Hindlimb muscle (tissue), 1 donor: Measurements from ENCODE around the gene MEX3D. TPM values are rescaled to one million over a fixed set of nuclear protein-coding genes. Genes with fewer than 3 reads are reported as not detected.
A peak's percentile ranks its signal among the peaks of the same experiment; 100 is the strongest.
"Not testable (repeated sequence)": the region's sequence is repeated elsewhere in the genome, so short reads cannot be mapped to it uniquely, and the experiment has no call there.

ENCODE experiments used
- DNase-seq: peaks from one replicate; pipeline ENCODE4 v3.0.0-alpha.2; 2013
- polyA plus RNA-seq: library from polyadenylated mRNA; unstranded; fragments of 120-200 nt; gene quantifications from one replicate; pipeline ENCODE4 v1.2.1, GENCODE V29; 2013; ENCODE audit not compliant: insufficient read length

The MEX3D gene
- polyA plus RNA-seq, 1 donor = 30.4 TPM

- no peak for DNase-seq
Observed at GRCh38 chr19:1570836-1571235, 2.7 kb upstream of the MEX3D start.

DNA sequence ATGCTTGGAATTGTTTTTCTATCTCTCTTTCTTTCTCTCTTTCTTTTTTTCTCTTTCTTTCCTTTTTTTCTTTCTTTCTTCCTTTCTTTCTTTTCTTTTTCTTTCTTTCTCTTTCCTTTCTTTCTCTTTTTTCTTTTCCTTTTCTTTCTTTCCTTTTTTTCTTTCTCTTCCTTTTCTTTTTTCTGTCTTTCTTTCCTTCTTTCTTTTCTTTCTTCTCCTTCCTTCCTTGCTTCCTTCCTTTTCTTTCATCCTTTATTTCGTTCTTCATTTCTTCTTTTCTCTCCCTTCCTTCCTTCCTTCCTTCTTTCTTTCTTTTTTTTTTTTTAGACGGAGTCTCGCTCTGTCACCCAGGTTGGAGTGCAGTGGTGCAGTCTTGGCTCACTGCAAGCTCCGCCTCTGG lies 1.9 kb upstream of the MEX3D start:
- DNase-seq = no peak

DNA sequence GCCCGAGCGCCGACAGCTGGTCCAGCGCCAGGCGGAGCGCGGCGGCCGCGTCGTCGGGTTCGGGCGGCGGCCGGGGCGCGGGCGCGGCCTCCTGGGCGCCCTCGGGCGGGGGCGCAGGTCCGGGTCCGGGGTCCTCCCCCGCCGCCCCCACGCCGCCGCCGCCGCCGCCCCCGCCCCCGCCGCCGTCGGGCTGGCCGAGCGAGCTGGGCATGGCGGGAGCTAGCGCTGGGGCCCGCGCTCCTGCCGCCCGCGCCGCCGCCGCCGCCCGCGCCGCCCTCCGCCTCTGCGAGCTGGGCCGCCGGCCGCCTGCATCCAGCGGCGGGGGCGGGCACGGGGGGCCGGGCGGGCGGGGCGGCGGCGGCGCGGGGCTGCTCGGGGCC lies 287 bp downstream of the MEX3D start:
- DNase-seq = no peak

DNA sequence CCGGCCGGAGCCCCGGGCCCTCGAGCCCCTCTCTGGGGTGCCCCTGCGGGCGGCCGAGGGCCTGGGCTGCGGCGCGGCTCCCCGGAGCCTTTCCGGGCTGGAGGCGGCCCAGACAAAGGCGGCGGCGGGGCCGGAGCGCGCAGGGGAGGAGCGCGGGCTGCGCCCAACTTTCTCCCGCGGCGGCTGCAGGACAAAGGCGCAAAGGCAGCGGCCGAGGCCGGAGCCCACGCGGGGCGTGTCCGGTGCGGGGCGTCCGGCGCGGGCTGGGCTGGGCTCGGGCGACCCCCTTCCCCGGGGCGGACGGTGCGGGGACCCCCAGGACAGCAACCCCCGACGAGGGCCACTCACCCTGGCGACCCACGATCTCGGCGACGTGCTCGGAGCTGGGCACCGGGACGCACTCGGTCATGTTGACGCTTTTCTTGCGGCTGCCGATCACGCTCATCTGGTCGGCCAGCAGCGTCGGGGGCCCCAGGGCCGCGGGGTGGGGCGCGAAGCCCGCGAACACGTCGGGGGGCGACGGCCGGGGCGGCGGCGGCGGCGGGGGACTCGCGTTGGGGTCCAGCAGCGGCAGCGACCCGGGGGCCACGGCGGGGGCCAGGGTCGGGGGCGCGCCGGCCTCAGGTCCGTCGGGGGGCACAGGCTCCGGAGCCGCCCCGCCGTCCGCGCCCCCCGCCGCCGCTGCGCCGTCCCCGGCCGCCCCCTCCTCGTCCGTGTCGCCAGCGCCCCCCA lies 843 bp downstream of the MEX3D start:
- DNase-seq = peak; percentile 59

GRCh38 chr19:1566392-1567115 lies 1.6 kb downstream of the MEX3D start:
- DNase-seq = peak; percentile 86

DNA sequence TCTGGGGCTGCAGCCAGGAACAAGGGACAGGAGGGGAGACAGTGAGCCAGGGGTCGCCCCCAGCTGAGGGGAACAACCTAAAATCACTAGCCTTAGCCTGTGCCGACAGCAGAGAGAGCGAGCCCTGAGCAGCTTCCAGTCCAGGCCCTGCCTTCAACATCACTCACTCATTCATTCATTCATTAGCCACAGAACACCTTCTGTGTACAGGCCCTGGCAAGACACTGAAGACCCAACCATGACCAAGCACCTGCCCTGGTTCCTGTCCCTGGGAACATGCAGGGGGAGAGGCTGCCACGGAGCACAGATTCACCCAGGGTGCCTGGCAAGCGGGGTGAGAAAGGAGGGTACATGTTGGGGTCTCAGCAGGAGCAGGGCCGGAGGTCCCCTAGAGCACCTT lies 4.9 kb downstream of the MEX3D start:
- no peak for DNase-seq

- no peak for DNase-seq
Observed at GRCh38 chr19:1561236-1561842, 6.8 kb downstream of the MEX3D start.

GRCh38 chr19:1560286-1560882 lies 7.7 kb downstream of the MEX3D start:
- DNase-seq = no peak

GRCh38 chr19:1558552-1558951 lies 9.6 kb downstream of the MEX3D start:
- DNase-seq = no peak

- DNase-seq = no peak
Observed at GRCh38 chr19:1556390-1557070, 11.6 kb downstream of the MEX3D start.

GRCh38 chr19:1555487-1556389 lies 12.4 kb downstream of the MEX3D start:
- no peak for DNase-seq

- no peak for DNase-seq
Observed at GRCh38 chr19:1554968-1555367, 13.2 kb downstream of the MEX3D start.

- no peak for DNase-seq
Observed at GRCh38 chr19:1553415-1553814, 14.7 kb downstream of the MEX3D start.

- no peak for DNase-seq
Observed at GRCh38 chr19:1551068-1552040, 16.8 kb downstream of the MEX3D start.

DNA sequence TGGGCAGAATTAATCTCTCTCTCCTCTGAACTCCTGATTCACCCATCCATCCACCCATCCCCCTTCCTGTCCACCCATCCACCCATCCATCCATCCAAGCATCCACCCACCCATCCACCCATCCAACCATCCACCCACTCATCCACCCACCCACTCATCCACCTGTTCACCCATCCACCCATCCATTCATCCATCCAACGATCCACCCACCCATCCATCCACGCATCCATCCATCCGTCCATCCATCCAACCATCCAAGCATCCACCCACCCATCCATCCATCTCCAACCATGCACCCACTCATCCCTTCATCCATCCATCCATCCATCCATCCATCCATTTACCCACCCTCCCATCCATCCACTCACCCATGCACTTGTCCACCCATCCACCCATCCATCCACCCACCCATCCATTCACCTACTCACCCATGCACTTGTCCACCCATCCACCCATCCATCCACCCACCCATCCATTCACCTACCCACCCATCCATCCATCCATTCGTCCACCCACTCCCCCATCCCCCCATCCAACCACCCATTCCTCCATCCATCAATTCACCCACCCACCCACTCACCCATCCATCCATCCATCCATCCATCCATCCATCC lies 18.7 kb downstream of the MEX3D start:
- no peak for DNase-seq

DNA sequence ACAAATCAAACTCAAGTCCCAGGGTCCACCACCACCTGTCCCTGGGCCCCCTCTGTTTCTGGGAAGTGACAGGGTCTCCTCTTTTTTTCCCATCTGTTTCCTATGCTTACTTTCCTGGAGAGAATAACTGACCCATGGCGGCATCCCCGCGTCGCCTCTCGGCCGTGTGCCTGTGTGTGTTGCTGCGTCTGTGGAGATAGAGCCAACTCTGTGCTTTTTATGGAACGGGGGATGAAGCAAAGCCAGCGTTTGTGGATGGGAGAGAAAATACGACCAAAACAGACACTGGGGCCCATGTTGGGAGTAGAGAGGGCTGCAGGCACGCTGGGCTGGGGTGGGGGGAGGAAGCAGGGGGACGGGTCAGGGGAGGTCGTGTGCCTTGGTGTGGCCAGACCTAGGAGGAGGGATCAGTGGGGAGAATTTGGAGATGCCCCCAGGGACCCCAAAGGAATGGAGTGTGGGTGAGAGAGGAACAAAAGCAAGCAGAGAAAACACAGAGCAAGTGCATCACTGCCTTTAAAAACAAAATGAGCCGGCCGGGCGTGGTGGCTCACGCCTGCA lies 27.7 kb downstream of the MEX3D start:
- DNase-seq = peak; percentile 79

GRCh38 chr19:1539749-1540148 lies 28.4 kb downstream of the MEX3D start:
- not testable (repeated sequence) for DNase-seq

DNA sequence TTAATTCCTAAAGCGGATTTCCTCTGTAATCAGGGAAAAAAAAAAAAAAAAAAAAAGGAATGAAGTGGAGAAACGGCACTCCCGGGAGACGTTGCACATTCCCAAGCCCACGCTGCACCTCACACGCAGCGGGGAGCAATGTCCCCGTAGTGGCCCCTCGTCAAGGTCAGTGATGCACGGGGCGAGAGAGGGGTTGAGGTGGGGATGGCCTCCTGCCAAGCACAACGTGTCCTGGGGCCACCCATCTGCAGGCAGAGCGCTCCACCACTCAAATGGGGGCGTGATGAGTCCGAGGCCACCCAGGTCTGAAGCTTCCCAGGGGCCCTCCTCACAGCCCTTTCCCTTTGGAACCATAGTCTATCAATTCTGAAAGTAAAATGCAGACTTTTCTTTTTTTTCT lies 29.1 kb downstream of the MEX3D start:
- DNase-seq = no peak

DNA sequence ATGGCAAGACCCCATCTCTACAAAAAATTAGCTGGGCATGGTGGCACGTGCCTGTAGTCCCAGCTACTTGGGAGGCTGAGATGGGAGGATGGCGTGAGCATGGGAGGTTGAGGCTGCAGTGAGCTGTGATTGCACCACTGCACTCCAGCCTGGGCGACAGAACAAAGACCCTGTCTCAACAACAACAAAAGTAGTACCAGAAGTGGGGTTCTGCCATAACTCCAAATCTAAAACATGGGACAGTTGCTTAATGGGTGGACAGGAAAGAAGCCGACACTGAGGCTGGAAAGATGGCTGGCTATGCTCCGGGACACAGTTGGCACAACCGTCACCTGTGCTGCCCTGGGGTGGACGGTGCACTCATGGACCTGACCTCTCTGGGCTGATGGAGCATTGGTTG lies 32.4 kb downstream of the MEX3D start:
- DNase-seq = not testable (repeated sequence)

GRCh38 chr19:1534972-1535371 lies 33.2 kb downstream of the MEX3D start:
- no peak for DNase-seq
